ENCODE data around the gene RLF. TPM values are rescaled to one million over a fixed set of nuclear protein-coding genes. Genes with fewer than 3 reads are reported as not detected.

RLF gene
- total RNA-seq (2014; rRNA removed; shearing (Covaris generic)): 14.3 and 19.6 TPM in 2 replicates

GRCh38 chr1:40161125-40161887 lies at the start of gene RLF:
Gene RLF, plus strand, starts transcription at chr1:40161387. Its CDS starts 13 bp downstream, at chr1:40161400.
- DNase-seq (ENCODE audit: low read depth in 1 of 2, low spot score in 2 of 2): peak; percentile 92 to 95
- Histone ChIP-seq H3K27me3 (replicated peaks) (no peaks in the 10 kb centered on the region), H3K36me3 (peaks cover 5% of the 10 kb centered on the region), H3K27ac (peak within 1 kb of the TSS; percentile 90), H3K4me3 (peak within 1 kb of the TSS; percentile 76), H3K9me3 (replicated peaks) (no peaks in the 10 kb centered on the region), H3K4me1 (replicated peaks) (peaks cover 16% of the 10 kb centered on the region)

- peaks cover 13% of the 10 kb centered on the region for H3K27me3 ChIP-seq (replicated peaks)
- no peak overlapping the region for H3K27ac ChIP-seq
- H3K9me3 ChIP-seq (replicated peaks): no peaks in the 10 kb centered on the region
- H3K4me1 ChIP-seq (replicated peaks): no peaks in the 10 kb centered on the region
- DNase-seq (ENCODE audit: low read depth in 1 of 2, low spot score in 2 of 2): no peak
- no peaks in the 10 kb centered on the region for H3K36me3 ChIP-seq
- no peak overlapping the region for H3K4me3 ChIP-seq
These were observed 46.8 kb upstream of the RLF start for GRCh38 chr1:40114400-40114799.

GRCh38 chr1:40120128-40120527 lies 41.1 kb upstream of the RLF start:
- H3K4me1 ChIP-seq (replicated peaks): no peaks in the 10 kb centered on the region
- no peaks in the 10 kb centered on the region for H3K9me3 ChIP-seq (replicated peaks)
- no peak overlapping the region for H3K4me3 ChIP-seq
- no peak for DNase-seq (ENCODE audit: low read depth in 1 of 2, low spot score in 2 of 2)
- H3K36me3 ChIP-seq: no peaks in the 10 kb centered on the region
- H3K27me3 ChIP-seq (replicated peaks): peaks cover 15% of the 10 kb centered on the region
- no peak overlapping the region for H3K27ac ChIP-seq

GRCh38 chr1:40122855-40123254 lies 38.3 kb upstream of the RLF start:
- Histone ChIP-seq H3K9me3 (replicated peaks) (no peaks in the 10 kb centered on the region), H3K27ac (no peak overlapping the region), H3K27me3 (replicated peaks) (peaks cover 10% of the 10 kb centered on the region), H3K4me1 (replicated peaks) (no peaks in the 10 kb centered on the region), H3K36me3 (no peaks in the 10 kb centered on the region), H3K4me3 (no peak overlapping the region)
- no peak for DNase-seq (ENCODE audit: low read depth in 1 of 2, low spot score in 2 of 2)

- Histone ChIP-seq H3K27ac (no peak overlapping the region), H3K27me3 (replicated peaks) (0 out of 2 replicates have a peak, but pooled peaks cover 2% of the 10 kb centered on the region), H3K4me1 (replicated peaks) (no peaks in the 10 kb centered on the region), H3K4me3 (no peak overlapping the region), H3K36me3 (no peaks in the 10 kb centered on the region), H3K9me3 (replicated peaks) (no peaks in the 10 kb centered on the region)
- no peak for DNase-seq (ENCODE audit: low read depth in 1 of 2, low spot score in 2 of 2)
These were observed 30.3 kb upstream of the RLF start for GRCh38 chr1:40130892-40131291.

- no peak for DNase-seq (ENCODE audit: low read depth in 1 of 2, low spot score in 2 of 2)
- H3K4me3 ChIP-seq: no peak overlapping the region
These were observed 28.5 kb upstream of the RLF start for GRCh38 chr1:40132383-40133311.

GRCh38 chr1:40133312-40133665 lies 27.9 kb upstream of the RLF start:
- no peak overlapping the region for H3K27ac ChIP-seq
- DNase-seq (ENCODE audit: low read depth in 1 of 2, low spot score in 2 of 2): no peak
- 0 out of 2 replicates have a peak, but pooled peaks cover 8% of the 10 kb centered on the region for H3K27me3 ChIP-seq (replicated peaks)
- H3K36me3 ChIP-seq: no peaks in the 10 kb centered on the region
- no peak overlapping the region for H3K4me3 ChIP-seq
- no peaks in the 10 kb centered on the region for H3K4me1 ChIP-seq (replicated peaks)
- no peaks in the 10 kb centered on the region for H3K9me3 ChIP-seq (replicated peaks)

More at GRCh38 chr1:40132383-40133311, 28.5 kb upstream of the RLF start:
- H3K4me1 ChIP-seq (replicated peaks): no peaks in the 10 kb centered on the region
- 0 out of 2 replicates have a peak, but pooled peaks cover 8% of the 10 kb centered on the region for H3K27me3 ChIP-seq (replicated peaks)
- H3K36me3 ChIP-seq: no peaks in the 10 kb centered on the region
- no peak overlapping the region for H3K27ac ChIP-seq
- H3K9me3 ChIP-seq (replicated peaks): no peaks in the 10 kb centered on the region

GRCh38 chr1:40133839-40134238 lies 27.3 kb upstream of the RLF start:
- no peaks in the 10 kb centered on the region for H3K36me3 ChIP-seq
- no peak overlapping the region for H3K27ac ChIP-seq
- no peak overlapping the region for H3K4me3 ChIP-seq
- no peaks in the 10 kb centered on the region for H3K4me1 ChIP-seq (replicated peaks)
- H3K9me3 ChIP-seq (replicated peaks): no peaks in the 10 kb centered on the region
- 0 out of 2 replicates have a peak, but pooled peaks cover 8% of the 10 kb centered on the region for H3K27me3 ChIP-seq (replicated peaks)
- DNase-seq (ENCODE audit: low read depth in 1 of 2, low spot score in 2 of 2): no peak

- no peak overlapping the region for H3K27ac ChIP-seq
- peaks cover 8% of the 10 kb centered on the region for H3K27me3 ChIP-seq (replicated peaks)
- peaks cover 26% of the 10 kb centered on the region for H3K4me1 ChIP-seq (replicated peaks)
- DNase-seq (ENCODE audit: low read depth in 1 of 2, low spot score in 2 of 2): peak in 1 of 2 experiments; percentile 51
- no peaks in the 10 kb centered on the region for H3K9me3 ChIP-seq (replicated peaks)
- H3K4me3 ChIP-seq: no peak overlapping the region
- no peaks in the 10 kb centered on the region for H3K36me3 ChIP-seq
These were observed 20.8 kb upstream of the RLF start for GRCh38 chr1:40140211-40140973.

- peak overlapping the region; percentile 49 for H3K27ac ChIP-seq
- DNase-seq (ENCODE audit: low read depth in 1 of 2, low spot score in 2 of 2): peak; percentile 47 to 77
- H3K4me1 ChIP-seq (replicated peaks): peaks cover 26% of the 10 kb centered on the region
- no peaks in the 10 kb centered on the region for H3K9me3 ChIP-seq (replicated peaks)
- no peak overlapping the region for H3K4me3 ChIP-seq
- H3K36me3 ChIP-seq: no peaks in the 10 kb centered on the region
- H3K27me3 ChIP-seq (replicated peaks): peaks cover 5% of the 10 kb centered on the region
These were observed 19.2 kb upstream of the RLF start for GRCh38 chr1:40141878-40142535.

- H3K9me3 ChIP-seq (replicated peaks): no peaks in the 10 kb centered on the region
- H3K4me3 ChIP-seq: no peak overlapping the region
- DNase-seq (ENCODE audit: low read depth in 1 of 2, low spot score in 2 of 2): peak; percentile 49 to 59
- H3K27ac ChIP-seq: no peak overlapping the region
- H3K36me3 ChIP-seq: no peaks in the 10 kb centered on the region
- peaks cover 10% of the 10 kb centered on the region for H3K27me3 ChIP-seq (replicated peaks)
- peaks cover 26% of the 10 kb centered on the region for H3K4me1 ChIP-seq (replicated peaks)
These were observed 17.2 kb upstream of the RLF start for GRCh38 chr1:40143891-40144575.

GRCh38 chr1:40151457-40152079 lies 9.6 kb upstream of the RLF start:
- Histone ChIP-seq H3K27ac (no peak overlapping the region), H3K4me1 (replicated peaks) (no peaks in the 10 kb centered on the region), H3K36me3 (no peaks in the 10 kb centered on the region), H3K27me3 (replicated peaks) (peaks cover 6% of the 10 kb centered on the region; the same call in 1 of the 2 replicates), H3K4me3 (no peak overlapping the region), H3K9me3 (replicated peaks) (no peaks in the 10 kb centered on the region)
- no peak for DNase-seq (ENCODE audit: low read depth in 1 of 2, low spot score in 2 of 2)

Data from SJSA1 (cell line).